Islet precursor cell (in vitro differentiated cells): ENCODE data around the gene IPO13.

Experiments
- DNase-seq: peaks from one replicate; pipeline ENCODE4 v3.0.0-alpha.2; 2018

The IPO13 gene

GRCh38 chr1:43946236-43947060 is at the start of gene IPO13:
TSS of gene IPO13 (plus strand) at chr1:43946950. CDS start at chr1:43947601, 651 bp downstream.
- DNase-seq: peak; percentile 99

GRCh38 chr1:43898981-43899380 is 47.8 kb upstream of the IPO13 start:
- DNase-seq: peak; percentile 35

DNA sequence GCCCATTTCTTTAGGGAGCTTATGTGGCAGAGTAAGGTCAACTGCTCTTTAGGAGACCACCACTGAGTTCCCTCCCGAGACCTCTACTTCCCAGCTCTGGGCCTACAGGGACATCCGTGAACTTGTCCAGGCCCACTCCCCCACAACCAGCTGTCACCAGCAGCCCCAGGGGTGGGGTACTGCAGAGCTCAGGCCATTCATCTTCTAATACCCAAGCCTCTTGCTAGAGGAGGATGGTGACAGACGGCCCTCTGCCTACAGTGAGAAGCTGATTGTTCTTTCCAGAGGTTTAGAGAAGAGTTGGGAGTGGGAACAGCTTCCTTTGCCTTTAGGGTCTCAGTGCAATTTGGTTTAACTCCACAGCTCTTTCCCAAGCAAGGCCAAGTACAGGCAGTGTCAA is 46.4 kb upstream of the IPO13 start:
- DNase-seq: no peak

DNA sequence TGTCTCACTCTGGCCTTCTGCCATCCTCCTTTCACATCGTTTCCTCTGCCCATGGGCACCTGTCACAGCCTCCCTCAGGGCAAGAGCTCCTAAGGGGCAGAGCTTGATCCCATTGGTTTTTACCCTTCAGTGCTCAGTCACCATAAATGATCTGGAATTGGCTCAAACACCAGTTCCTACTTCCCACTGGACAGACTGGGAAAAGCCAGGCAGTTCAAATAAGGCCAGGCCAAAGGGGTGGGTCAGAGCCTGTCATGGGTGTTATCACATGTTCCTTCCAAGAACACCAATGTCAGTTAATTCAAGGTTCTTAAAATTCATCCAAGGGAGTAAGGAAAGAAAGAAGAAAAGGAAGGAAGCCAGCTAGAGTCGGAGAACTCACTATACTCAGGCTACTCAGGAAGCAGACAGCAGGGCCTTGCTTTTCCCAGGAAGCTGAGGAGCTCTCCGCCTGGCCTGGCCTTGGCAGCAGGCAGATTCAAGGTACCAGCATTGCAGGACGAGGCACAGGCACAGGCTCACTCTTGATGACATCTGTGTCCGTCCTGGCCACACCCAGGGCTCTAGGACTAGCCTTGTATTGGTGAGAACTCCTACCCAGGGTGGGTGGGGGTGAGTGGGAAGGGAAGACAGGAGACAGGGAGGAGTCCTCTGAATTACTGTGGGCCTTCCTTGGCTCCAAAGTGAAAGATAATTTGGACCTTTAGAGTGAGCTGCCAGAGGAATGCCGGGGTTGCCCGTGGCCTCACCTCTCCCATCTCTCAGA is 45.4 kb upstream of the IPO13 start:
- DNase-seq: no peak

GRCh38 chr1:43902058-43902831 is 44.5 kb upstream of the IPO13 start:
- DNase-seq: no peak

DNA sequence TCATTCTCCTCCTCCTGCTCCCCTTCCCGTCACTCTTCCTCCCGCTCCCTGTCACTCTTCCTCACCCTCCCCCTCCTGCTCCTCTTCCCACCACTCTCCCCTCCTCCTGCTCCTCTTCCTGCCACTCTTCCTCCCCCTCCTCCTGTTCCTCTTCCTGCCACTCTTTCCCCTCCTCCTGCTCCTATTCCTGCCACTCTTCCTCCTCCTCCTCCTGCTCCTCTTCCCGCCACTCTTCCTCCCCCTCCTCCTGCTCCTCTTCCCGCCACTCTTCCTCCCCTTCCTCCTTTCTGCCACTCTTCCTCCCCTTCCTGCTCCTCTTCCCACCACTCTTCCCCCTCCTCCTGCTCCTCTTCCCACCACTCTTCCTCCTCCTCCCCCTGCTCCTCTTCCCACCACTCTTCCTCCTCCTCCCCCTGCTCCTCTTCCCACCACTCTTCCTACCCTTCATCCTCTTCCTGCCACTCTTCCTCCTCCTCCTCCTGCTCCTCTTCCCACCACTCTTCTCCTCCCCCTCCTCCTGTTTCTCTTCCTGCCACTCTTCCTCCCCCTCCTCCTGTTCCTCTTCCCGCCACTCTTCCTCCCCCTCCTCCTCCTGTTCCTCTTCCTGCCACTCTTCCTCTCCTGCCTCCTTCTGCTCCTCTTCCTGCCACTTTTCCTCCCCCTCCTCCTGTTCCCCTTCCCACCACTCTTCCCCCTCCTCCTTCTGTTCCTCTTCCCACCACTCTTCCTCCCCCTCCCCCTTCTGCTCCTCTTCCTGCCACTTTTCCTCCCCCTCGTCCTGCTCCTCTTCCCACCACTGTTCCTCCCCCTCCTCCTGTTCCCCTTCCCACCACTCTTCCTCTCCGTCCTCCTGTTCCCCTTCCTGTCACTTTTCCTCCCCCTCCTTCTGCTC is 41.8 kb upstream of the IPO13 start:
- peak; percentile 14 for DNase-seq

- DNase-seq: no peak
These were observed 38.5 kb upstream of the IPO13 start for GRCh38 chr1:43908226-43908625.

- DNase-seq: no peak
These were observed 37.9 kb upstream of the IPO13 start for GRCh38 chr1:43908858-43909257.

DNA sequence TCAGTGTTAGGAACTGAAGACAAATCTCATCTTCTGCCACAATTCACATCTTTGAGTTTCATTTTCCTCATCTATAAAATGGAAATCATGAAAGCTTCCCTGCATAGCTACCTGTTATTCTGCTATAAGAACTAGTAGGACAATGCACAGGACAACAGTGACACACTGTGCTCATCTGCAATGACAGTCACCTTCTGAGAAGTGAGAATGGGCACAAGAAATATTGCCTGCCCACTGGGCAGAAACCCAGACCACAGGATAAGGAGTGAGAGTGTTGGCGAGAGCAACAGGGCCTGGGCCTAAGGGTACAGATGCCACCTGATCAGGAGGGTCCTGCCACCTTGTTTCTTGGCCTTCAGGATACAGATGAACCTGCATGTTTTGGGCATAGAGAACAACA is 36.4 kb upstream of the IPO13 start:
- no peak for DNase-seq

- DNase-seq: peak; percentile 96
These were observed 34.1 kb upstream of the IPO13 start for GRCh38 chr1:43912607-43913006.

- DNase-seq: no peak
These were observed 33.7 kb upstream of the IPO13 start for GRCh38 chr1:43913051-43913501.

- DNase-seq: peak; percentile 43
These were observed 32.9 kb upstream of the IPO13 start for GRCh38 chr1:43913666-43914360.

DNA sequence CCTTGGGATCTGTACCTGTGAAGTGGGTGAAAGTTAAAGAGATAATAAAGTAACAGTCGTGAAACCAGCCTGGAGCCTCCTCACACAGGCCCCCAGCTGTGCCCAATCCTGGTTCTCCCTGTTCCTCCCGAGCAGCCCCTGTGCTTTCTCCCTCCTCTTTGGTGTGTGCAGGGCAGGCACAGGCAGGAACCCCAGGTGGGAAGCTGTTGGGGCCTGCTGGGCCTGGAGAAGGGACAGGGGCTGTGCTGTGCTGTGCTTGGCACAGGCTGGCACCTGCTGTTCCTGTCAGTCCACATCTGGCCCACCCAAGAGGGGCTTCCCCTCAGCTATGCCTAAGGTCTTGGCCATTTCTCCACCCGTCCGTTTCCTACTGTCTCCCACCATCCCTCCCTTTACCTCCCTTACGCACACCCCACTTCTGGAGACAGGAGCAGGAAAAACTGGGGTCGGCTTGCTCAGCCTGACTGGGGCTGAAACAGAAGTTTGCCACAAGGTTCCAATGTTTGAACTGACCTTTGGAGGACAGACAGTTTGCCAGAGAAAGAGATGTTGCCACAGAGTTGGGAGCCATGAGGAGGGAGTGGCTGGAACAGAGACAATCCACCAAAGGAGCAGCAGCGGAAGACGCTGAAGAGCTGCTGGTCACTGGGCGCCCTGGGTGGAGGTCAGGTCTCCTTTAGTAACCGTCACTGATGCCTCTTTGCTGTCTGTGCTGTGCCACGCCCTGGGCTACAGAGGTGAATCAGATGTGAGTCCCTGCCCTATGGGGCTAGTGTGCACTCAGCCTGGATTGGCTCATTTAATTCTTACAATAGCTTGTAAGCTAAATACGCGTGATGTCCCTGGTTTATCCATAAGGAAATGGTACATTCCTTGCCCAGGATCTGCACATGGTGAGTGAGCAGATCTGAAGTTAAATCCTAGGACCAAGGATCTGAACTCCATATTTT is 31.9 kb upstream of the IPO13 start:
- no peak for DNase-seq

DNA sequence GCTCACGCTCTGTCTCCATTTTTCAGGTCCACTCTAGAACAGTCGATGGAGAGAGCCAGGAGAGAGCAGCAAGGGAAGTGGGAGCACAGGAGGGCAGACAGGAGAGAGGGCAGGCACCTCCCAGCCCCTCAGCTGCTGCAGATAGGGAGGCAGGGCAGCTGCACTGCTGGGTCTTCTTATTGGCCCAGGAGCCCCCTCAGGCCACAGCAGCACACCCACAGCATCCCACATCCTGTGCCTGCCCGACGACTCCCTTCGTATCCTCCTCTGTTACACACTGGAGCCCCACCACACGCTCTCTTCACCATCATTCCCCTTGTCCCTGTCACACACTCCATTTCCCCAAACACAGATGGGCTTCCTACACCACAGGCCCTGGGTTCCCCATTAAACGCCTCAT is 26.8 kb upstream of the IPO13 start:
- DNase-seq: no peak

DNA sequence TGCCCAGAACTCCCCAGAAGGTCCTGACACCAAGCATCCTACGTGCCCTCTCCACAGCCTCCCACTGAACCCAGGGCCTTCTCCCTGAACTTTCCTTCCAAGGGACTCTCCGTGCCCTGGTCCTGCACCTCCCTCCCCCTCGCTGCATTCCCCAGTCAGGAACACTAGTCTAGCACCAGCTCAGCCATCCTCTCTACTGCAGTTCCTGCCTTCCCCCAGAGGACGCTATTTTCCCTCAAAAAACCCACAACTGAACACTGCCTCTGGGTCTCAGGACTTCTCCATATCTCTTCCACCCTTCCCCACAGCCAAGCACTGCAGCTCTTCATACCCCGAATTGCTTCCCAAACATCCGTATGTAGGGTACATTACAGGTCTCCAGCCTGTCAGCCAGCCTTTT is 25.7 kb upstream of the IPO13 start:
- no peak for DNase-seq

GRCh38 chr1:43924516-43924915 is 22.2 kb upstream of the IPO13 start:
- no peak for DNase-seq

GRCh38 chr1:43925846-43926245 is 20.9 kb upstream of the IPO13 start:
- DNase-seq: no peak

- no peak for DNase-seq
These were observed 16.4 kb upstream of the IPO13 start for GRCh38 chr1:43930168-43930948.

- DNase-seq: no peak
These were observed 15.8 kb upstream of the IPO13 start for GRCh38 chr1:43930949-43931275.
